NCI-H128 (cell line): Measurements from ENCODE around the gene BCAS1.

Experiments used
- DNase-seq: peaks from one replicate; lab custom pipeline; 2025; ENCODE audit not compliant: unreplicated experiment; lab: John Stamatoyannopoulos, UW

The BCAS1 gene

DNA sequence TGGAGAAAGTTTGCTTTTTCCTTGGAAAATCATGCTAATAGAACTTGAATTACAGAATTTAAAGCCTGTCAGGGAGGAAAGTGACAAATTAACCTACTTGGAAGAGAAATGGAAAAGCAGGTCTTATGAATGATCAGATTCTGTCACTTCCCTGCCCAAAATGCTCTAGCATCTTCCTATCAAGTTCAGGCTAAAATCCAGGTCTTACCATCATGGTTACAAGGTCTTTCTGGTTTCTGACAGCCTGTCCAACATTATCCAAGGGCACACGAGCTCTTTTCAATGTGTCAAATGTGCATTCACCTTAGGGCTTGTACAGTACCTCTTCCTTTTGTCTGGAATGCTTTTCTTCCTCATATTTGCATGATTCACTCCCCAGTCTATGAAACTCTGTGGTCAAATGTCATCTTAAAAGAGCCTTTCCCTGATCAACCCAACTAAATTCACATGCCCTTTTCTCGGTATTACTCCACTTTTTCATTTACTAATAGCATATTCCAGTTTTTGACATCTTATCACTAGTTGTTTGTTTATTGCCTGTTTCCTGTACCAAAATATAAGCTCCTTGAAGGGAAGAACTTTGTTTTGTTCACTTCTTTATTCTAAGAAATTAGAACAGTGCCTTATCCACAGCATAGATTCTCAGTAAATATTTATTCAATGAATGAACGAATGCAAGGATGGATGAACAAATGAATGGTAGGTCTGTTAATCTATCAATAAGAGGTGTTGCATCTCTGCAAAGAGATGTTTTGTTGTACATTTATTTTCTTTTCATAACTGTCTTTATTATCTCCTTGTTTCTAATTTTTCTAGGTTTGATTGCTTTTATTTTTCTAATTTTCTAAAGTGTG is 139.5 kb downstream of the BCAS1 start:
- DNase-seq = no peak

DNA sequence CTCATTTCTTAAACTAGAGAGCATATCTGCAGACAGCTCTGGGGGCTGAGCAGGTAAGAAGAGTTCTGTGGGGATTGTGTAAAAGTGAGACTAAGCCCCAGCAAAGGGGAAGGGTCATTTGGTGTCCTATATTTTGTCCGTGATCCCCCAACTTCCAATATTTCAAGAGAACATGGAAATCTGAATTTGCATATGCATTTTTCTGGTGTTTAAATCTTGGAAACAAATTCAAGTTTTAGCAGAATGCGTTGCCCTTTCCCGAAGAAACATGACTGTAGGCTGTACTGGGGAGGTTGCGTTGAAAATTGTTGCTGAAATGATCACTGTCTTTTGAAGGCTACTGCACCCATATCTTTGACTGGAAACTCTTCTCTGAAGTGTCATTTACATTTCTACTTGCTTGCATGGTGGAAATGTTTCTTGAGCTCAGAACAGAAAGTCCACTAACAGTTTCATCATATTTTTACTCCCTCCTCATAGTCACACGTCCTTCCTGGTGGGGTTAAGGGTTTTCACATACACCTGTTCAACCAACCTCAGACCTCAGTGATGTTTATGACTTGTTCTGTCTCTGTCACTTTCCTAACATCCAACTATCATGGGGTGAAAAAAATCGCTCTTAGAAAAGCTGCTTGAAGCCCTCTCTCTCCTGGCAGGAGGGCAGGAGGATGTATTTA is 140.3 kb downstream of the BCAS1 start:
- no peak for DNase-seq

DNA sequence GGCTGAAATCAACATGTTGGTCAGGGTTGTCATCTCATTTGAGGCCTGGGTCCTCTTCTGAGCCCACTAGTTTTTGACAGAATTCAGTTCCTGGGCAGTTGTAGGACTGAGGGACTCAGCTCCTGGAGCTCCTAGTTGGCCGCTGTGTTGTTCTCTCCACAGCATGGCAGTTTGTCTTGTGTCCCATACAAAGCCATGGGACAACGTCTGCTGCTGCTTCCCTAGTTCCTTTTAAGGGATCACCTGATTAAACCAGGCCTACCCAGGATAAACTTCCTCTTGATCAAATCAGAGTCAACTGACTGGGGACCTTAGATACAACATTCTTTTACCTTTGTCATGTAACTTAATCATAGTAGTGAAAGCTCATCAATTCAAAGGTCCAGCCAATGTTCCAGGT is 141.0 kb downstream of the BCAS1 start:
- DNase-seq = no peak

DNA sequence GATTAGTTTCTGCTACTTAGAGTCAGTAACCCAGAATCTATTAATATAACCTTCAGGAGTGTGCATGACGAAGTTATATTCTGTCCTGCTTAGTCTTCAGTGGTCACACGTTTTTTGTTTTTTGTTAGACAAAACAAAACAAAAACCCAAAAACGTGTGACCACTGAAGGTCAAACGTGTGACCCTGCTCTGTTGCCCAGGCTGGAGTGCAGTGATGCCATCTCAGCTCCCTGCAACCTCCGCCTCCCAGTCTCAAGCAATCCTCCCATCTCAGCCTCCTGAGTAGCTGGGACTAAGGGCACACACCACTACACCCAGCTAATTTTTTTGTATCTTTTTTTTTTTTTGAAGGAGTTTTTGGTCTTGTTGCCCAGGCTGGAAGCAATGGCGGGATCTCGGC is 142.4 kb downstream of the BCAS1 start:
- DNase-seq = no peak

DNA sequence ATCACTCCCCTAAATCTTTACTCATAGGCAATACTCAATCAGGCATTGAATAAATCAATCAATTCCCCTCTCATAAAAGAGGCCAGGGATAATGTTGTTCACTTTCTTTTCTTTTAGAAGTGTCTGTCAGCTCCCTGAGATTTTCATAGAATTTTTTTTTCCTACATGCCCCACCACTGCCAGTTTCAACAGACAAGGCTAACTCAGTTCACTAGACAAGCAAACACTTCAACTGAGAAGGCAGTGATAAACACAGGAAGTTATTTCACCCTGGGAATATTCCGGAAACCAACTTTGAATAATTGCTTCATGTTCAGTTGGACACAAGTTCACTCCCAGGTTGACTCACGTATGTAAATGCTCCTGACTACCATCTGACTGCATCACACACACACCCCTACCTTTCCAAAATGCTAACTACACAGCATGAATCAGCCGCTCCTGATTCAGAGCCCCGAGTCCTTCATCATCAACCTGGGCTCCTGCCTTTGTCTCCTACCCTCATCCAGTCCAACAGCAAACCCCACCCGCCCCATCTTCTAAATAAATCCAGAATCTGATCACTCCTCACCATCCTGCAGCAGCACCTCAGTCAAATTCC is 143.9 kb downstream of the BCAS1 start:
- no peak for DNase-seq

DNA sequence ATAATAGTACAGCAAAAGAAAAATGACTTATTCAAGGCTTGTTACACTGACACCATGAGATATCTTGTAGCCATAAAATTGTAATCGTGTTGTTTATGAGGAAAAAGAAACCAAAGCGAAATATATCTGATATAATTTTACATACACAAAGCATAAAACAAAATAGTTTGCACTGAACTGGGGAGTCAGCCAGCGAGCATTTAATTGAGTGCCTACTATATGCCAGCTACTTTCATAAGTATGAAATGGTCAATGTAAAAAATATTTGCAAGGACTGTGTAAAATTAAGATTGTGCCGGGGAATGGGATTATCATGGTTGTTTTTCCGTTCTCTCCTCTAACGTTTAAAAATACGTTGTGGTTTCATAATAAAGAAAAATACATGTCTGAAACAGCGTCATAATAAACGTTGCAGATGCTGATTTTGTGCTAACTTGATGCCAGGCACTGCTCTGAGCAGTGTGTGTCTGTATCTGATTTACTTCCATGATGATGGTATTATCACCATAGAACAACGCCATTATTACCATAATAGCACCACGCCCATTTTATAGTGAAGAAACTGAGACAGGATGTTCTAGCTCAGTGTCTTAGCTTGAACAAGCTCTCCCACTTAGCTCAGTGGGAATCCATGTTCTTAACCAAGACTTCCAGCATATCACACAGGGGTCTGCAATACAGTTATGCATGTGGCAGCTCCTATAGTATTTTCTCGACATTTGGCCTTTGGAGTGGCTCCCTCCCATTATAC is 144.6 kb downstream of the BCAS1 start:
- no peak for DNase-seq

DNA sequence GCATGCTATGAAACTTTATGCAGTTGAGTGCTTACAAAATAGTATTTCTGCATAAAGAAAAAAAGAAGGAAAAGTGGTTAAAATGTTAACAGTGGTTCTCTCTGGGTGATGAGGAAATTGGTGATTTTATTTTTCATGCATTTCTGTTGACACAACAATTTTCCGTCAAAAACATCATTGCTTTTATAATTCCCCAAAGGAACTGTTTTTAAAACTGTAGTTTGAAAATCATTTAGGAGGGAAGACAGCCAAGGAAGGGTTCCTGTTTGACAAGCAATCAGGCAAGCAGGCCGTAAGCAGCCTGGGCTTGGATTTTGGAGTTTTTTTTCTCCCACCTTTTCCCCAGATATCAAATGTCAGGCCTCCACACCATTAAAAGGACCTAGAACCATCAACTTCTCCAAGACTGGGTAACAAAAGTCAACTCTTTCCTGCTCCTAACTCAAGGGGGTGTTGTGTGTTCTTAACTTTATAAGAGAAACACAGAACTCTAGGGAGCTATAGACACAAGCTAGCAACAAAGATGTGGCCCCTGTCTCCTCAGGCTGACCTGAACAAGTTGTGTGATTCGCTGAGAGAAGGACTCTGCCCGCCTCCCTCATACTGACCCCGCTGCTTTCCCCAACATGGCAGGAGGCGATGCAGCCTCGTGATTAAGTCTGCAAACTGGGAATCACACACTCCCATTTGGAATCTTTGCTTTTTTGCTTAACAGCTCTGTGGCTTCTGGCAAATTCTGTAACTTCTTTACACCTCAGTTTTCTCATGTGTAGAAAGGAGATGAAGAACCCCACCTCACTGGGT is 146.6 kb downstream of the BCAS1 start:
- DNase-seq = no peak

DNA sequence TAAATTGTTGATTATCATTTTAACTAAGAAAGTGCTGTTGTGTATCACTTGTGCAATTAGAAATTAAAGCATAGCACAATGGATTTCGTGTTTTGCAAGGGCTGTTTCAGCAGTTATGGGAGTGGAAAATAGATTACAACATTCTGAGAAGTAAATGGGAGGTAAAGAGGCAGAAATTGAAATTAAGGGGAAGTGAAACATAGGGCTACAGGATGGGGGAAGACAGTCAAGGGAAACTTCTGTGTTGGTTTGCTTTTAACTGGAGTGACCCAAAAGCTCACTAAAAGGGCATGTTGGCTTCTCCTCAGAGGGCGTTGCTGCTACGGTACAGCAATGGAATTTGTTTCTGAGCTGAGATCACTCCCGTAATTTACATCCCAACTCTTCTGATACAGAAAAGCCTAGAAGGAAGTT is 147.5 kb downstream of the BCAS1 start:
- no peak for DNase-seq

DNA sequence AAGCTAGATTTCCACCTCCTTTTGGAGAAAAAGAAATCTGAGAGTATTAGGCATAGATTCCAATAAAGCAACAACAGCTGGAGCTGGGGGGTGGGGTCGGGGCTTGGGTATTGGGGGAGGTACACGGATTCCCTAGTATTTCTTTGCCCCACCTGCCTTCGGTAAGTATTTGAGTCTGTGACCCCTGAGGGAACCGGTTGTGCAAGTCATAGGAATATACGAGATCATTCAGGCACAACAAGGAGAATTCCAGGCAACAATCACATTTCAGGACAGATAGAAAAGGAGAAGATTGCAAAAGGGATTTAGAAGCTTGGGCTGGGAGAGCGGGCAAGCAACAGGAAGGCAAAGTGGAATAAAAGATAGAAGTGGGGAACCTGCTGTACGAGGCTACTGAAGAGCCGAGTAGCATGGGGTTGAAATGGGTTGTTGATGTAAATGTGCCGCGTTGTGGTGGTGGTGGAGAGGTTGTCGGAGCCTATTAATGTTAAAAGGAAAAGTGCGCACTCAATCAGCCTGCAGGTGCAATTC is 148.9 kb downstream of the BCAS1 start:
- DNase-seq = no peak

DNA sequence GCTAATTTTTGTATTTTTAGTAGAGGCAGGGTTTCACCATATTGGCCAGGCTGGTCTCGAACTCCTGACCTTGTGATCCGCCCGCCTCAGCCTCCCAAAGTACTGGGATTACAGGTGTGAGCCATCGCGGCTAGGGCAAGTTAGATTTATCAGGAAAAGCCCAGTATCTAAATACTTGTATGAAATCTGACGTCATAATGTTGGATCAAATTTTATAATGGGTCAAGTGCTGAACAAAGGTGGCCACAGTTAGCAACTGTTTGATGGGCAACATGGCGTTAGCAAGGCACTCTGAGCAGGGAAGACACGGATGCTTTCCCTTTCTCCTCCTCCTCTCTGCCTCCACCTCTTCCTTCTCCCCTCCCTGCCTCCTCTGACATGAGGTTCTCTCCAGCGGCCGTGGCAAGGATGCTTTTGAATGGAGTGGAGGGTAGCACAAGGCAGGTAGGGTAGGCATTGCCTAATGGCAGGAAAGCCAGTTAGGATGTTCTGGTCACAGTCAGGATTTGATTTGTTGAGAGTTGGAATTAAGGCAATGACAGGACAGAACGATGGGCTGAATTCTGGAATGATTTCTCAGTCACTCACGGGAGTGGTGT is 149.6 kb downstream of the BCAS1 start:
- DNase-seq = no peak

DNA sequence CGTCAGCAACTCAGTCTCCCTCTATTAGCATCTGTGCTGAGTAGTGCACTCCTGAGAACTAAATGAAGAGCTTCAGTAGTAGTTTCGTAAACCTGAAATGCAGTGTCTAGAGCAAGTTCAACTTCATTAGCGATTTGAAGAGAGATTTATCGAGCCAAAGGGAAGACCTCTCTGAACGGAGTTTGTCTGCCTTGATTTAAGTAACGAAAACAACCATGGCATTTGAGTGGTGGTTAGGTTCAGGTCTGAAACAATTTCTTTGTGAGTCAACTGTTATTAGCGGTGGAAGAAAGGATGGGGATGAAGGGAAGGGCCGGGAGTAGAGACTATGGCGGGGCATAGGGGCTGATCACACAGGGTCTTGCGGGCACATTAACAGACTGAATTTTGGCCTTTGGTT is 150.5 kb downstream of the BCAS1 start:
- no peak for DNase-seq

DNA sequence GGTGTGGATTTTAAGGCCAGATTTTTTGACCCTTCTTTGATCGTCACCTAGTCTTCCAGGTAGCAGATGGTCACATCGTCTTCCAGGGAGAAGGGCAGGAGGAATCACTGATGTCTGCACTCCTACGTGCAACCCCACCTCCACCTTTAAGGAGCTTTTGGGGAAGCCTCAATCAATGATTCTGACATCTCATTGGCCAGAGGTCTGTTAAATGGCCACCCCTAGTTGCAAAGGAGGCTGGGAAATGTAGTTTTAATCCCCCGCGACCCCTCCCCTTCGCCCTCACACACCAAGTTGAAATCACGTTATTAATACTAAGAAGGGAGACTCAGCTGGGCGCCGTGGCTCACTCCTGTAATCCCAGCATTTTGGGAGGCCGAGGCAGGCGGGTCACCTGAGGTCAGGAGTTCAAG is 151.4 kb downstream of the BCAS1 start:
- no peak for DNase-seq

DNA sequence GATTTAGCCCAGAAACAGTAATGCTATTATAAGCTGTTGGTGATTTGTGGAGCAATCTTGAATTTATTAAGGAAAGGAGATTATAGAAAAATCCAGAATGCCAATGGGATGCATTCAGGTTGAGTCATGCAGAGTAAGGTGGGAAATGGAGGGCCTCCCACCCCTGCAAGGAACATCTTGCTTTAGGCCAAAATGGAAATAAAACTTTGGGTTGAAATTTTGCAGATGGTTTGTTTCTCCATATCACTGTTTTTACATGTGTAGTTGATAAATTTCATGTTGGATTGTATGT is 152.4 kb downstream of the BCAS1 start:
- DNase-seq = no peak

DNA sequence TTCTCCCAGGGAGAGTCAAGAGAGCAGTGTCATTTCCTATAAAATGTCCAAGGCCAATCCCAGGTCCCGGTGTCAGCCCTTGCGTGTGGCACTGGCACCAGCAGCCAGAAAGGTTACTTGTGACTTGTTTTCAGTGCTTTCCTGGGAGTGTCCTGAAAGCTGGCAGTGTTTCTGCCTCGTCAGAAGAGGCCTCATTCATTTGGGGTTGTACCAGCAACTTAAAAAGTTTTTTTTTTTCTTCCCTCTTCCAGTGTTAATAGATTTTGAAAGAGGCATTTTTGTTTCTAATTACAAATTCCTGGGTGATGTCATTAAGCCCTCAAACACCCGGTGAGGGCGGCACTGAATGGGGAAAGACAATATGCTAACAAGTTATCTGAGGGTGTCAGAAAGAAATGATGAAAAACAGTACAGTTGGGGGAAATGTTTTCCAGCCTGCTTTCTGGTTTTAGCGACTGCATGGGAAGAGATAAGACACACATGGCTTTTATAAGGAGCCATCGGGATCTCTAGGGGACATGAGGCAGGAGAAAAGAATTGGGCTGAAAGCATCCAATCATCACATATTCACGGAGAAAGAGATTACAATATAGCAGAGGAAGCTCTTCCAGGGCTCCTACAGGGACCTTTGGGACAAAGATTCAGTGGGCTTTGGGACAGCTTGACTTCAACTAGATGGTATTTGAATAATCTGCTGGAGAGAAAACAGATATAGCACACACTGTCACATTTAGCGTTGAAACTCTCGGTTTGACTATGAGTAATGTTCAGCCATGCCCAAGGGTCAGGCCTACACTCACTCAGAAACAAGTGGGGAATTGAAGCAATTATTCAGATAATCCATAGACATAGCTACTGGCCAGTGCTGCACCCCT is 153.0 kb downstream of the BCAS1 start:
- DNase-seq = no peak

DNA sequence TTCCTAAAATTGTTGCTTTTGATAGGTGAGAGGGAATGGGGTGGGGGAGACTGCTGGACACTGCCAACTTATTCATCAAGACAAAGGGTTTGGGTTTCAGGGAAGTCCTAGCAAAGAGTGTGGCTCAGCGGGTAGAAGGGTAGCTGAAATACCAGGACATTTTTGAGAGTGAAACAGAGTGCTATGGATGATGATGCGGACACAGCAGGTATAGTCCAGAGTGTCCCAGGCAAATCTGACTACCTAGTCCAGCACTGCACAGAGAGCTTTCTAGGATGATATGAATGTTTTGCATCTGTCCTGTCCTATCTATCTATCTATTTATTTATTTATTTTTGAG is 154.3 kb downstream of the BCAS1 start:
- DNase-seq = no peak

DNA sequence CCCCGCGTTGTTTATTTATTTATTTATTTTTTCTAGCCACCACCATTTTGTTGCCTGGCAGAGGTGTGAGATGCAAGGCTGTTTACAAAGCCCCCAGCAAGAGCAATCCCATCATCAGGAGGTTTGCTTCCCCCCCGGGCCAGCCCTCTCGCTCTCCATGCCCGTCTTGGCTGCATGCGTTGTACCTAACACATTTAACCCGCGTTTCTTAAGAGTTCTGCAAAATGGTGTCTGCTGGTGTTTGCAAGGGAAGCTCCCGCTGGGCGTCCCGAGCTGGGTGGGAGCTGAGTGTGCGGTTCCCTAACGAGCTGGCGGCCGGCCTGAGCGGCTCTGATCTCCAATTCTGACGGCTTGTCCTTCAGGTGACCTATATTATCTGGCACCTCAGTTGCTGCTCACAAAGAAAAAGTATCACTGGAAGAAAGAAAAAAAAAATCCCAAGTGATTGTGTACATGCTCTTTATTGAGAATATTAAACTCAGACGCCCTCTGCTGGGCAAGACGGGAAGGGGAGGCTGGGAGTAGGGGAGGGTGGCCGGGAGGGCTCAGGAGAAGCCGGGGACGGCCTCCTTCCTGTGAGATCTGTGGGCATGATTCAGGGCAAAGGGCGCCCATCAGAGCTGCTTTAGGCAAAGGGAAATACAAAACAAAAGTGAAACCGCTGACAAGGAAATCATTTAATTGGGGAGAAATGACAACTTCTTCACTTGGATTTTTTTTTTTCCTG is 154.8 kb downstream of the BCAS1 start:
- DNase-seq = peak; percentile 75

DNA sequence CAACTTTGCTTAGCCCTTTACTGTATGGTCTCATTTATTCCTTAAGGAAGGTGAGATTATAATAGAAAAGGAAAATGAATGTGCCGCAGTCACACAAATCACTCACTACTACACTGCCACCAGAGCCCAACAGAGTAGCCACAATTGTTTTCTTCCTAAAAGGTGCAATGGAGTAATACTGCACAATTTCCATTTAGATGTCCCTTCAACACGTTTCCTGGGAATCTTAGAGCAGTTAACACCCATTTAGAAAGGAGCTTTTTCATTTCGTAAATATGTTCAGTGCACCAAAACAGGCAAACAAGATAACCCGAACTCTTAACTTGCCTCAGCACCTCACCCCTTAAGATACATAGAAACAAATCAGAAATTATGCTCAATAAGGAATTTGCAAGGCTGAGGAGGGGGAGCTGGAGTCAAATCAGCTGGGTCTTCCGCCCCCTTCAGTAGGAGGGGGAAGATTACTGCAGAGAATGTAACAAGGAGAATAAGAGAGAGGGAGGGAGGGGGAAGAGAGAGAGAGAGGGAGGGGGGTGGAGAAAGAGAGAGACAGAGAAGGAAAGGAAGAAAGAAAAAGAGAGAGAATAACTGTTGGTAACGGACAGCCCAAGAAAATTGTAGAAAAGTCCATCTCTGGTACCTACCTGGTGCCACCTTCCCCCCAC is 155.5 kb downstream of the BCAS1 start:
- DNase-seq = no peak

DNA sequence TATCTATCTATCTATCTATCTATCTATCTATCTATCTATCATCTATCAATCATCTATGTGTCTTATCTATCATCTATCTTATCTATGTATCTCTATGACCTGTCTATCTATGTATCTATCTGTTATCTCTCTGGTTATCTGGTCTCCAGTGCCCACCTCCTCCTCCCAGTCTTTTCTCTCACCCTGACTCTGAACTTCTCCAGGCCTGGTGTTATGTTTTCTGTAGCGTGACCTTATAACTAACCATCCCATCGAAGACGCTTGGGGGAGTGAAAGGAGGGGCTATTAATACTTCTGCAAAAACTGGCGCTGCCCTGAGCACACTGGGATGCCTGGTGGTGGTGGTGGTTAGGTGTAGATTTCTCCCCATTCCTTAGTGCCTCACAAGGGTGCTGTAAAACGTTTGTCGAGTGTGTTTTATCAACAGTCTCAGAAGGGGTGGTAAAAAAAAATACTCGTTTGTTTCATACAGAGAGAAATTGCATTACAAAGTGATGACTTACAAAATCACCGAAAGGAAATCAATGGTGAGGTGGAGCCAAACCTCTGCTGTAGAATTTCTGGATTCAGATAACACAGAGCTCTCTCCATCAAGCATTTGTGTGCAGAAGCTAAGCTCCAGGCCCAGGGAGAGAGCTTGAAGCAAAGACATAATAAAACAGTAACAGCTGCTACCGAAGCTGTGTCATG is 156.2 kb downstream of the BCAS1 start:
- no peak for DNase-seq
